HepG2 (cell line): Measurements from ENCODE around the gene RNF38. TPM values are rescaled to one million over a fixed set of nuclear protein-coding genes. Genes with fewer than 3 reads are reported as not detected.

ENCODE experiments used
- ATAC-seq: fragments of 200-7000 bp; cut with Tn5 transposase; 3 replicates; pipeline ENCODE4 v1.9.1; 2020; ENCODE audit warnings: mild to moderate bottlenecking, moderate library complexity
- BruUV-seq: library from RNA; stranded (reverse); fragments of 400-500 nt; replicated peaks from 2 replicates; lab custom pipeline; 2021; lab: Mats Ljungman, UMichigan
- CTCF ChIA-PET: fragments of 300-600 bp; formaldehyde crosslinking; extraction: SDS; loops from one replicate; lab custom pipeline; 2021; ENCODE audit warnings: low total read pairs, inconsistent platforms, low intra/inter-chr PET ratio; lab: Yijun Ruan, JAX
- POLR2A ChIA-PET: fragments of 350-600 bp; sonication (Branson Sonifier 250); formaldehyde crosslinking; loops from one replicate; lab custom pipeline; 2020; ENCODE audit warnings: antibody characterized with exemption, inconsistent platforms; lab: Yijun Ruan, JAX
- DNase-seq: peaks from one replicate; pipeline ENCODE4 v3.0.0-alpha.2; 2015; ENCODE audit warnings: low spot score
- FAIRE-seq: peaks from 3 replicates; lab custom pipeline; 2011; peaks lifted over from hg19 to GRCh38; lab: Jason Lieb, UNC
- H2AFZ ChIP-seq: one replicate; pipeline ENCODE4 v1.6.1; 2011; ENCODE audit warnings: low read length, inconsistent platforms
- H3K27ac ChIP-seq: fragments of 300-600 bp; 3 replicates; pipeline ENCODE4 v1.8.0; 2011; ENCODE audit warnings: mixed run types, mild to moderate bottlenecking, mixed read lengths, low read length, inconsistent platforms; ENCODE audit not compliant: insufficient read depth; ENCODE audit errors: extremely low read length
- H3K27me3 ChIP-seq, 2 experiments: fragments of 200-600 bp in 1 of 2; 2 replicates in 1 of 2; 3 replicates in 1 of 2; pipeline versions ENCODE4 v1.6.0 to v1.8.0; 2011; ENCODE audit warnings: low read length in 2 of 2, mild to moderate bottlenecking in 2 of 2, moderate library complexity in 2 of 2, inconsistent platforms in 1 of 2; ENCODE audit not compliant: insufficient read depth in 2 of 2, control insufficient read depth in 1 of 2
- H3K36me3 ChIP-seq, 2 experiments: fragments of 200-600 bp in 1 of 2; replicated peaks in 1 of 2; 2 replicates in 1 of 2; 3 replicates in 1 of 2; pipeline versions ENCODE4 v1.5.1 to v1.8.0; 2011; ENCODE audit warnings: low read length in 2 of 2, inconsistent platforms in 1 of 2; ENCODE audit not compliant: insufficient read depth in 2 of 2, control insufficient read depth in 1 of 2
- H3K4me1 ChIP-seq: 2 replicates; pipeline ENCODE4 v1.5.1; 2012; ENCODE audit warnings: low read length, inconsistent platforms; ENCODE audit not compliant: insufficient read depth
- H3K4me2 ChIP-seq: 2 replicates; pipeline ENCODE4 v1.6.0; 2011; ENCODE audit warnings: low read depth, low read length, inconsistent platforms
- H3K4me3 ChIP-seq, 3 experiments: fragments of 200-600 bp in 1 of 3; sonication (generic), shearing (Covaris generic) in 1 of 3; replicated peaks in 1 of 3; 2 replicates each; pipeline ENCODE4 v1.5.1; 2011 to 2016; ENCODE audit warnings: low read length in 3 of 3, inconsistent platforms in 2 of 3, low read depth in 2 of 3, mild to moderate bottlenecking in 2 of 3, control low read depth in 1 of 3, mixed read lengths in 1 of 3; ENCODE audit not compliant: insufficient read depth in 1 of 3
- H3K79me2 ChIP-seq: one replicate; pipeline ENCODE4 v1.6.1; 2011; ENCODE audit warnings: low read length, inconsistent platforms; ENCODE audit not compliant: insufficient read depth
- H3K9ac ChIP-seq: 2 replicates; pipeline ENCODE4 v1.6.0; 2011; ENCODE audit warnings: mild to moderate bottlenecking, low read depth, low read length, inconsistent platforms; ENCODE audit not compliant: insufficient read depth
- H3K9me3 ChIP-seq: 2 replicates; pipeline ENCODE4 v1.5.1; 2012; ENCODE audit warnings: mild to moderate bottlenecking, low read length
- H4K20me1 ChIP-seq: 2 replicates; pipeline ENCODE4 v1.6.0; 2011; ENCODE audit warnings: inconsistent platforms, mild to moderate bottlenecking, low read length, moderate library complexity; ENCODE audit not compliant: insufficient read depth
- ARHGAP35 ChIP-seq: sonication (generic); formaldehyde crosslinking; IDR thresholded peaks from 2 replicates; pipeline ENCODE4 v1.9.0; 2022; ENCODE audit warnings: mild to moderate bottlenecking, inconsistent platforms, moderate library complexity, missing genetic modification reagents, borderline replicate concordance
- ATF7 ChIP-seq, 2 experiments: fragments of 450-650 bp in 1 of 2; sonication (generic) in 1 of 2; formaldehyde crosslinking in 1 of 2; IDR thresholded peaks; 2 replicates each; pipeline versions ENCODE4 v1.4.0 to v1.6.1; 2016 to 2020; ENCODE audit warnings: antibody characterized with exemption in 1 of 2, mild to moderate bottlenecking in 1 of 2, missing genetic modification reagents in 1 of 2
- CREB1 ChIP-seq, 2 experiments: fragments of 450-650 bp in 1 of 2; IDR thresholded peaks; 2 replicates each; pipeline ENCODE4 v1.6.1; 2016 to 2017; ENCODE audit warnings: control low read depth in 1 of 2, mild to moderate bottlenecking in 1 of 2, missing compliant biosample characterization in 1 of 2, missing genetic modification characterization in 1 of 2
- EHMT2 ChIP-seq: fragments of 200-600 bp; sonication (generic); IDR thresholded peaks from 2 replicates; pipeline ENCODE4 v1.7.0; 2017; ENCODE audit warnings: antibody characterized with exemption, low read depth, low read length, borderline replicate concordance
- ELF3 ChIP-seq: IDR thresholded peaks from 2 replicates; pipeline ENCODE4 v1.6.1; 2016; ENCODE audit warnings: missing genetic modification reagents, missing compliant biosample characterization
- EZH2 ChIP-seq: conservative IDR thresholded peaks from 2 replicates; pipeline ENCODE4 v1.6.1; 2012; ENCODE audit warnings: mild to moderate bottlenecking, low read depth, low read length, moderate library complexity
- ONECUT2 ChIP-seq: sonication (generic); formaldehyde crosslinking; IDR thresholded peaks from 2 replicates; pipeline ENCODE4 v1.4.0; 2020; ENCODE audit warnings: missing genetic modification reagents
- PITX1 ChIP-seq: sonication (generic); formaldehyde crosslinking; IDR thresholded peaks from 2 replicates; pipeline ENCODE4 v1.5.1; 2020; ENCODE audit warnings: mild to moderate bottlenecking, missing genetic modification reagents
- ZBTB38 ChIP-seq: sonication (generic); formaldehyde crosslinking; IDR thresholded peaks from 2 replicates; pipeline ENCODE4 v1.5.1; 2020; ENCODE audit warnings: mild to moderate bottlenecking, missing genetic modification reagents
- ZNF121 ChIP-seq: sonication (generic); formaldehyde crosslinking; IDR thresholded peaks from 2 replicates; pipeline ENCODE4 v1.5.0; 2020; ENCODE audit warnings: mild to moderate bottlenecking, missing genetic modification reagents
- ZNF451 ChIP-seq: sonication (generic); formaldehyde crosslinking; IDR thresholded peaks from 2 replicates; pipeline ENCODE4 v1.5.0; 2020; ENCODE audit warnings: mild to moderate bottlenecking, missing genetic modification reagents
- ZNF557 ChIP-seq: sonication (generic); formaldehyde crosslinking; IDR thresholded peaks from 2 replicates; pipeline ENCODE4 v1.4.0; 2020; ENCODE audit warnings: missing genetic modification reagents
- ZNF619 ChIP-seq: sonication (generic); formaldehyde crosslinking; IDR thresholded peaks from 2 replicates; pipeline ENCODE4 v1.4.0; 2020; ENCODE audit warnings: mild to moderate bottlenecking, missing genetic modification reagents
- ZNF773 ChIP-seq: sonication (generic); formaldehyde crosslinking; IDR thresholded peaks from 2 replicates; pipeline ENCODE4 v1.4.0; 2020; ENCODE audit warnings: missing genetic modification reagents, borderline replicate concordance
- ZSCAN25 ChIP-seq: sonication (generic); formaldehyde crosslinking; IDR thresholded peaks from 2 replicates; pipeline ENCODE4 v1.8.0; 2022; ENCODE audit warnings: mild to moderate bottlenecking, missing genetic modification reagents
- ZSCAN29 ChIP-seq: sonication (generic); formaldehyde crosslinking; conservative IDR thresholded peaks from 2 replicates; pipeline ENCODE4 v1.4.0; 2020; ENCODE audit warnings: mild to moderate bottlenecking, missing genetic modification reagents
- WGBS: methylation state at CpG from one replicate; pipeline ENCODE4 v1.1.6; 2017; ENCODE audit warnings: low lambda C conversion rate; 5-methylcytosine and 5-hydroxymethylcytosine counted together
- in situ Hi-C: cut with HindIII; loops from 2 replicates; pipeline ENCODE4 v1.10.0; 2017; ENCODE audit warnings: low pct_unique_long_range_greater_than_20kb; ENCODE audit not compliant: extremely low pct_ligation_motif_present
- intact Hi-C: fragments of 100-400 bp; cut with micrococcal nuclease; formaldehyde crosslinking; loops from one replicate; pipeline ENCODE4 v1.10.0; 2022; ENCODE audit not compliant: unreplicated experiment
- polyA plus RNA-seq, 8 experiments: library from polyadenylated mRNA; depleted of rRNA in 3 of 8; stranded (reverse) in 7 of 8; unstranded in 1 of 8; fragments of >200 nt; fragmentation: Illumina TruSeq in 4 of 8; extraction: Trizol in 4 of 8; gene quantifications; 2 replicates each; pipeline versions ENCODE4 v1.2.1 to v1.2.3, GENCODE V29; 2011 to 2016; ENCODE audit warnings: low read depth in 4 of 8, missing spikeins in 1 of 8, mixed read lengths in 1 of 8; ENCODE audit not compliant: insufficient read depth in 1 of 8
- total RNA-seq, 5 experiments: library from RNA; depleted of rRNA; stranded (reverse); fragments of >200 nt; fragmentation: Illumina TruSeq; extraction: Trizol; gene quantifications; 2 replicates each; pipeline ENCODE4 v1.2.3, GENCODE V29; 2016; ENCODE audit warnings: low read depth in 1 of 5
- TF ChIP-seq, protein P1 (sequence below): sonication (generic); formaldehyde crosslinking; IDR thresholded peaks from 2 replicates; pipeline ENCODE4 v1.5.0; 2020; ENCODE audit warnings: mild to moderate bottlenecking, missing genetic modification reagents, moderate library complexity
- TF ChIP-seq, protein P2 (sequence below): IDR thresholded peaks from 2 replicates; pipeline ENCODE4 v1.4.0; 2020; ENCODE audit warnings: mild to moderate bottlenecking, missing genetic modification reagents

RNF38 gene
- total and polyA plus RNA-seq, 2 of the 13 experiments (the other 11 are each of a cell fraction or from before 2014, with no cell fraction given) = 9.1 to 32.1 TPM

DNA sequence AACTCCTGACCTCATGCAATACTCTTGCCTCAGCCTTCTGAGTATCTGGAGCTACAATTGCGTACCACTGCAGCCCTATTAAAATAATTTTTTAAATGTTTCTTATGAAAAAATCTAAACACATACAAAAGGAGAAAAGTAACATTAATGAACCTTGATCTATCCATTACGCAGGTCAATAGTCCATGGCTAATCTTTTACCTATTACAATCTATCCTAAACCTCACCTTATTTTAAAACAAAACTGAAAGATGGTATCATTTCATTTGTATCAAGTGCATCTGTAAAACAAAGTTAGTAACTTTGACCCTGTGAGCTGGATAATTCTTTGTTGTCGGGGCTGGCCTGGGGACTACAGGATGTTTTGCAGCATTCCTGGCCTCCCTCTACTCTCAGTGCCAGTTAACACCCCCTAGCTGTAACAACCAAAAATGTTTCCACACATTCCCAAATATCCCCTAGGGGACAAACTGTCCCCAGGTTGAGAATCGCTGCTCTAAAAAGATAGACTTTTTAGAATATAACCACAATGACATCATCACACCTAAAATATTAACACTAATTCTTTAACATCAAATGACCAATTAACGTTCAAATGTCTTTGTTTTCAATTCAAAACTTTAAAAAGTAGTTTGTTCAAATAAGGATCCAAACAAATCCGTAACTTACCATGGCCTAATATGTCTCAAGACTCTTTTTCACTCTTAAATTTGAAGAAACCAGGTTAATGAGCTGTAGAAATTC is 54.8 kb downstream of the RNF38 start:
- DNase-seq (no peak), FAIRE-seq (no peak), ATAC-seq (peak; percentile 60)
- in situ Hi-C loops = no loop called here
- peaks cover 7% of the 10 kb centered on the region for H3K4me1 ChIP-seq
- CTCF ChIA-PET = no interaction called here
- peaks cover 11 to 74% of the 10 kb centered on the region in 2 experiments; a peak in 4 of 5 replicates for H3K36me3 ChIP-seq
- H3K4me3 ChIP-seq = no peak overlapping the region
- WGBS = 93% methylated on average over 6 of the region's 6 CpGs
- H3K9me3 ChIP-seq = no peaks in the 10 kb centered on the region
- H3K27me3 ChIP-seq = no peaks in the 10 kb centered on the region
- H3K9ac ChIP-seq = no peak overlapping the region
- POLR2A ChIA-PET = no interaction called here
- H3K4me2 ChIP-seq = no peak overlapping the region
- BruUV-seq = no TSS peak
- no peaks in the 10 kb centered on the region for H3K79me2 ChIP-seq
- H4K20me1 ChIP-seq = no peaks in the 10 kb centered on the region
- H2AFZ ChIP-seq = no peak overlapping the region
- intact Hi-C loops = no loop called here
- H3K27ac ChIP-seq = no peak overlapping the region
- TF ChIP-seq, protein P1, sequence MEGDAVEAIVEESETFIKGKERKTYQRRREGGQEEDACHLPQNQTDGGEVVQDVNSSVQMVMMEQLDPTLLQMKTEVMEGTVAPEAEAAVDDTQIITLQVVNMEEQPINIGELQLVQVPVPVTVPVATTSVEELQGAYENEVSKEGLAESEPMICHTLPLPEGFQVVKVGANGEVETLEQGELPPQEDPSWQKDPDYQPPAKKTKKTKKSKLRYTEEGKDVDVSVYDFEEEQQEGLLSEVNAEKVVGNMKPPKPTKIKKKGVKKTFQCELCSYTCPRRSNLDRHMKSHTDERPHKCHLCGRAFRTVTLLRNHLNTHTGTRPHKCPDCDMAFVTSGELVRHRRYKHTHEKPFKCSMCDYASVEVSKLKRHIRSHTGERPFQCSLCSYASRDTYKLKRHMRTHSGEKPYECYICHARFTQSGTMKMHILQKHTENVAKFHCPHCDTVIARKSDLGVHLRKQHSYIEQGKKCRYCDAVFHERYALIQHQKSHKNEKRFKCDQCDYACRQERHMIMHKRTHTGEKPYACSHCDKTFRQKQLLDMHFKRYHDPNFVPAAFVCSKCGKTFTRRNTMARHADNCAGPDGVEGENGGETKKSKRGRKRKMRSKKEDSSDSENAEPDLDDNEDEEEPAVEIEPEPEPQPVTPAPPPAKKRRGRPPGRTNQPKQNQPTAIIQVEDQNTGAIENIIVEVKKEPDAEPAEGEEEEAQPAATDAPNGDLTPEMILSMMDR (CRISPR knock-in tag) = 0 out of 2 replicates have a peak, but pooled peaks have one; percentile 15
- TF ChIP-seq ZNF121 (no peak), ATF7 (IDR thresholded peaks at IDR 0.05) (peak; percentile 83), ATF7 (CRISPR knock-in tag; IDR thresholded peaks at IDR 0.05) (no peak), ELF3 (CRISPR knock-in tag) (no peak), PITX1 (no peak), EHMT2 (no peak), ZNF773 (CRISPR knock-in tag) (no peak), EZH2 (no peak), ZSCAN29 (CRISPR knock-in tag) (no peak), ZNF557 (no peak), CREB1 (IDR thresholded peaks at IDR 0.05) (0 out of 2 replicates have a peak, but pooled peaks have one; percentile 4), CREB1 (CRISPR knock-in tag; IDR thresholded peaks at IDR 0.05) (no peak), ONECUT2 (CRISPR knock-in tag) (no peak), ZNF451 (CRISPR knock-in tag) (no peak), ZNF619 (no peak), ARHGAP35 (CRISPR knock-in tag) (no peak), ZSCAN25 (CRISPR knock-in tag) (no peak), ZBTB38 (CRISPR knock-in tag) (no peak)
- TF ChIP-seq, protein P2, sequence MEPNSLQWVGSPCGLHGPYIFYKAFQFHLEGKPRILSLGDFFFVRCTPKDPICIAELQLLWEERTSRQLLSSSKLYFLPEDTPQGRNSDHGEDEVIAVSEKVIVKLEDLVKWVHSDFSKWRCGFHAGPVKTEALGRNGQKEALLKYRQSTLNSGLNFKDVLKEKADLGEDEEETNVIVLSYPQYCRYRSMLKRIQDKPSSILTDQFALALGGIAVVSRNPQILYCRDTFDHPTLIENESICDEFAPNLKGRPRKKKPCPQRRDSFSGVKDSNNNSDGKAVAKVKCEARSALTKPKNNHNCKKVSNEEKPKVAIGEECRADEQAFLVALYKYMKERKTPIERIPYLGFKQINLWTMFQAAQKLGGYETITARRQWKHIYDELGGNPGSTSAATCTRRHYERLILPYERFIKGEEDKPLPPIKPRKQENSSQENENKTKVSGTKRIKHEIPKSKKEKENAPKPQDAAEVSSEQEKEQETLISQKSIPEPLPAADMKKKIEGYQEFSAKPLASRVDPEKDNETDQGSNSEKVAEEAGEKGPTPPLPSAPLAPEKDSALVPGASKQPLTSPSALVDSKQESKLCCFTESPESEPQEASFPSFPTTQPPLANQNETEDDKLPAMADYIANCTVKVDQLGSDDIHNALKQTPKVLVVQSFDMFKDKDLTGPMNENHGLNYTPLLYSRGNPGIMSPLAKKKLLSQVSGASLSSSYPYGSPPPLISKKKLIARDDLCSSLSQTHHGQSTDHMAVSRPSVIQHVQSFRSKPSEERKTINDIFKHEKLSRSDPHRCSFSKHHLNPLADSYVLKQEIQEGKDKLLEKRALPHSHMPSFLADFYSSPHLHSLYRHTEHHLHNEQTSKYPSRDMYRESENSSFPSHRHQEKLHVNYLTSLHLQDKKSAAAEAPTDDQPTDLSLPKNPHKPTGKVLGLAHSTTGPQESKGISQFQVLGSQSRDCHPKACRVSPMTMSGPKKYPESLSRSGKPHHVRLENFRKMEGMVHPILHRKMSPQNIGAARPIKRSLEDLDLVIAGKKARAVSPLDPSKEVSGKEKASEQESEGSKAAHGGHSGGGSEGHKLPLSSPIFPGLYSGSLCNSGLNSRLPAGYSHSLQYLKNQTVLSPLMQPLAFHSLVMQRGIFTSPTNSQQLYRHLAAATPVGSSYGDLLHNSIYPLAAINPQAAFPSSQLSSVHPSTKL = no peak
